IPS DF 4.7 (cell line): ENCODE measurements around the gene LRRC56.

Experiments used
- DNase-seq: peaks from one replicate; pipeline ENCODE4 v3.0.0-alpha.2; 2013; ENCODE audit warnings: low spot score; ENCODE audit errors: extremely low read depth

Gene LRRC56

DNA sequence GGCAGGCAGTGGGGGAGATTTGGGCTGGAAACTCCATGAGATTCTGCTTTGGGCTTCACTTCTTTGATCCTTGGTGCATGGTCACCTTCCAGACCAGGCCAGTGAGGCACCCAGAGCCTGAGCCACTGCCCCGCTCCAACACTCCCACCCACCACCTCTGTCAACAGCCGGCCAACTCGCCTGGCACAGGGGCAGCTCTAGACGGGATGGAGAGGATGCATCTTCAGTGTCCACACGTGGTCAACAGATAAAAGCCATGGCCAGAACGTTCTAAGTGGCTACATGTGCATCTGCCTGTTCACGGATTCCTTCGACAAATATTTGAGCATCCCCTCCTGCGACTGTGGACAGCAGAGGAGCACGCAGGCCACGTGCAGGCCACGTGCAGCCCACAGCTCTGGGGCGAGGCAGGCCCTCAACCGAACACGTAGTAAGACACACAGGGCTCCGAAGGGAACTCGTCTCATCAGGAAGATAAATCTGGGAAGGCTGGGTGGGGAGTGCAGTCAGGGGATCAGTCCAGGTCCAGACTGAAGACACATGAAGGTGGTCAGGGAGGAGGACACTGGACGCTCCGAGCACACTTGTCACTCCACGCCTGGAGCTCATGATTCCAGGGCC is 1.2 kb downstream of the LRRC56 start:
- no peak for DNase-seq

DNA sequence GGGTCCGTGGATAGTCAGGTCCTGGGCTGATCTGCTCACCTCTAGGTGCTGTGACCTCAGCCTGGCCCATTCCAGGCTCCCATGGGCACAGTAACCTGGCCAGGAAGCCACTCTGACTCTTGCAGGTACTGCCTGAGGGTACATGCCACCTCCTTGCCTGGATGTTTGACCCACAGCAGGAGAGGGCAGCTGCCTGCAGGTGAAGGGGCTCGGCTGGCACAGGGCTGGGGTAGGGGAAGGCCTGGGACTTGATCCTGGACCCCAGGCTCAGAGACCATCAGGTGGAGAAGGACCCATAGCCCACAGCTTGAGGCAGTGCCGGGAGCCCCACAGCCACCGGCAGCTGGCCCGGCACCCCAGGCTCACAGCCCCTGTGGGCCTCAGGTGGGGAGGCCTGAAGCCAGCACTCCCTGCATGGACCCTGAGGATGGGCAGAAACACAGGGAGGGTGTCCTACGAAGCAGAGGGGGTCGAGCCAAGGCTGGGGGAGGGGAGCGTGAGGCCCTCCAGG is 2.7 kb downstream of the LRRC56 start:
- DNase-seq: no peak

DNA sequence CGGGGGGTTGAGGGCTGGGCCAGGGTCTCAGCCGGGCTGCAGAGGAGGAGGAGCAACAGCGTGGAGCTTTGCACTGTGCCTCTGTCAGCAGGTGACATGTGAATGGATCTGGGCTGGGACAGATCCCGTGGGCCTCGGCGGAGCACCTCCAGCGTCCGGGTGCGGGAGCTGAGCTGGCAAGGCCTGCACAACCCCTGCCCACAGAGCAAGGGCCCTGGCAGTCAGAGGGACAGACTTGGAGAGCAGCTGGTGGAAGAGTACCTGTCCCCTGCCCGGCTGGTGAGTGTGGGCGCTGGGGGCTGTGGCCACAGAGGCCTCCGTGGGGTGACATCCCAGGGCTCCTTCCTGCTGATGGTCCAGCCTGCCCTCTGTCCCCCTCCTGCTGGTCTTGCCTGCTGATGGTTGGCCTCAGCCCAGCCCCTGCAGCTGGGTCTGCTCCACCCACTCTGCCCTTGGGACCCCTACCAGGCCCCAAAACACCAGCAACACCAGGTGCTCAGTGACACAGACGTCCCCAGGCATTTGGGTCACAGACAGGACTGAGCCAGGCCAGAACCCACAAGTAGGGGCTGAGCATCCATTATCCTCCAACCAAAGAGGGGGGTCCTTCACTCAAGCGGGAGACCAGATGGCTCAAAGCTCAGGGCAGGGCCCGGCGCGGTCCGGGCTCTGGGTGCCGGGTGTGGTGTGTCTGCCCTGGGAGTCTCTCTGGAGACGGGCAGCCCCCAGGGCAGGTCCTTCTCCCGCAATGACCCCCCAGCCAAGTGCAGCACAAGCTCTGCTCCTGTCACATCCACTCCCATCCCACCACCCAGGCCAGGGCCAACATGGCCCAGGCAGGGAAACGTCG is 3.5 kb downstream of the LRRC56 start:
- no peak for DNase-seq

DNA sequence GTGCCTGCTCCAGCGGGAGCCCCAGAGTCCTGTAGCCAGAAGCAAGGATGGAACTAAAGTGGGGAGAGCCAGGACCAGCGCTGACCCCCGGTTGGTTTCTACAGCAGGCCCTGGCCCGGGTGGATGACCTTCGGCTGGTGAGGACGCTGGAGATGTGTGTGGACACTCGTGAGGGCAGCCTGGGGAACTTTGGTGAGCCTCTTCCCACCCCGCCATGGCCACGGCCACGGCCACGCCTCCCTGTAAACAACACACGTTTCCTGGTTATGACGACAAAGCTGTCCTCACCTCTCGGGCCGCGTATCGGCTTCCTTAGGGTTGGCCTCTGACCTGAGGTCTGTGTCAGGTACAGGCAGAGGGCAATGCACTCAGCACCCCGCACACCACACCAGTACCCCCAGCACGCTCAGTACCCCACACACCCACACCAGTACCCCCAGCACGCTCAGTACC is 4.1 kb downstream of the LRRC56 start:
- DNase-seq: no peak

DNA sequence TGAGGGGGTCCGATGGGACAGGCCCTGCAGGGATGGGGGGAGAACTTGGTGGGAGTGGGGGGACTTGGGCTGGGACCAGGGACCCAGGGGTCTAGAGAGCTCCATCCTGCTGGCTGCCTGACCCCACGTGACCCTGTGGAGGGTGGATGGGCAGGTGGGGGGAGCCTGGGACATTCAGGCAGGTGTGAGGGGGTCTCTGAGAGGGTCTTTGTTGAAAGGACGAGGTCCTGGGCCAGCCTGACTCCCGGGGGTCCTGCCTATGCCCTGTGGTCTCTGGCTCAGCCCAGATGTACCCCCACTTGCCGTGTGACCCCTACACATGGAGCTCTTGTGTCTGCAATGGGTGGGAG is 7.5 kb downstream of the LRRC56 start:
- DNase-seq: no peak

DNA sequence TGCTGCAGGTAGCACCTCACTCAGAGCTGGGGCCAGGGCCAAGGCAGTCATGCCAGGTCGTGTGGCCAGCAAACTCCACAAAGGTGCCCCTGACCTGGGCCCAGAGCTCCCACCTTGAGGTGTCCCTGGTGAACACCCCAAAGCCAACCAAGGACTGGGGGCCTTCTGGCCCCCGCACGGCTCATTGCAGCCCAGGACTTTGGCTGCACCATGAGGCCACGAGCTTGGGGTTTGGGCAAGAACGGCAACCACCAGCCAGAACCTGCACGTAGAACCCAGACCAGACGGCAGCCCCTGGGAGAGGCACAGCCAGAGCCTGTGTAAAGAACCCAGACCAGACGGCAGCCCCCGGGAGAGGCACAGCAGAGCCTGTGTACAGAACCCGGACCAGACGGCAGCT is 7.8 kb downstream of the LRRC56 start:
- DNase-seq: no peak

DNA sequence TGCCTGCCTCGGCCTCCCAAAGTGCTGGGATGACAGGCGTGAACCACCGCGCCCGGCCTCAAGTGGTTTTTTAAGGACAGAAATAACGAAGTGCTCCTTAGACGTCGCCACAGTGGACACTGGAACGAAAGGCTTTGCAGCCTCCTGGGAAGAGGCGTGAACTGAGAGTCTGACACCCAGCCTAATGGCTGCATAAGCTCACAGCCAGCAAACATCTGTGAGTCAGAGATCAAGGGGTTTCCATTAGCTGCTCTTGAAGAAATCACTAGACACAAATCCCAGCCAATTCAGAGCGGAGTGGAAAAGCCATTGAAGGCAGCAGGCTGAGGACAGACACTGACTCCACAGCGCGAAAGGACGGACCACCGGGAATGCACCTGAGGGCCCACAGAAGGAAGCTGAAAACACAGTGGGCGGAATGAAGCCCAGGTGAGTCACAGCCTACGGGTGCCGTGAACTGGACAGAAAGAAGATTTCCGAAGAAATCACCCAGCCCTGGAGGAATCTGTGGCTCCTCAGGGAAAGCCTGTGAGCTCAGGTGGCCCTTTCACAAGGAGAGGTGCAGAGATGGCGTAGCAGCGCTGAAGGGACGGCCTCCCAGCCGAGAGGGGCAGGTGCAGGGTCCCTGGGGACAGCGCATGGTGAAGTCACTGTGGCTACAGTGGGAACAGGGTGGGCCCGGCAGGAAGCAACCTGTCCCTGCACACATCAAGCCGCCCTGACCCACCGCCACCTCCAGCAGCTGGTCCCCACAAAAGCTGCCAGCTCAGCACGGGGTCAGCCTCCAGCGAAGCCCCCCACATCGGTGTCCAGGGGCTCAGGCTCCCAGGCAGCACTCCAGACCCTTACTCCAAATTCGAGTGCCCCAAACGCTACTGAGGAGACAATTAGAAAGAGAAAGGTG is 11.6 kb downstream of the LRRC56 start:
- DNase-seq: no peak

DNA sequence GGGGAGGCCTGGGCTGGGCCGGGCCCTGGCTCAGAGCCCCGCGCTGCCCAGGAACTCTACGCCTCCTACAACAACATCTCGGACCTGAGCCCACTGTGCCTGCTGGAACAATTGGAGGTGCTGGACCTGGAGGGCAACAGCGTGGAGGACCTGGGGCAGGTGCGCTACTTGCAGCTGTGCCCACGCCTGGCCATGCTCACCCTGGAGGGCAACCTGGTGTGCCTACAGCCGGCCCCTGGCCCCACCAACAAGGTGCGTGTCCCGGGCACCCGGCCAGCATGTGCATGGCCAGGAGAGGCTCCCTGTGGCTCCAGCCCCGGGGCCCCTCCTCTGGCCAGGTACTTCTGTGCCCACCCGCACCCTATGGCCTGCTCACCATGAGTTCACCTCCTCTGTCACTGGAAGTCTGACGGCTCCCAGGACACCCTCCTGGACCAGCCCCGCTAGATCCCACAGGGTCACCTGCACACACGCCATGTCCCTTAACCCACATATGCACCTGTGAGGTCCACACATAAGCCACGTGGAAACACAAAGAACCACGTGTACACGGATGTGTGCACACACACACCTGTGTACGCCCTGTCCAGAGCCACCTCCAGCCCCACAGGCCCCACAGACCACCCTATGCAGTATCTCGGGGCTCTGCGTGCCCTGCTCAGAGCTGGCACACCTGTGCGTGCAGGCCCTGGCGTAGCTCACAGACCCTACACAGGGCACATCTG is 12.9 kb downstream of the LRRC56 start:
- DNase-seq: no peak

DNA sequence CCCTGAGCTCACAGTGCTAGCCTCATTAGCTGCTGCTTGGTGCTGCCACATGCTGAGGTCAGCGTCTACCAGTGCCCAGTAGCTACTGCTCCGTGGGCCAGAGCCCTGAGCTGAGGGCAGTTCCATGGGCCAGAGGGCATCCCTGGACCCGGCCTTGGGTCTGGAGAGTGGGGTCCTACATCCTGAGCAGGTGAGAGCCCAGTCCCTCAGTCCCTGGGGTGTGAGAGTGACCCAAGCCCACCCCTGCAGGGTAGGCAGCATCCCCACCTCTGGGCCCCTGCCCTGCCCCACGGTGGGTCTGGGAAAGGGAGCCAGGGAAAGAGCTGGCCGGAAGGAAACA is 13.4 kb downstream of the LRRC56 start:
- DNase-seq: no peak

DNA sequence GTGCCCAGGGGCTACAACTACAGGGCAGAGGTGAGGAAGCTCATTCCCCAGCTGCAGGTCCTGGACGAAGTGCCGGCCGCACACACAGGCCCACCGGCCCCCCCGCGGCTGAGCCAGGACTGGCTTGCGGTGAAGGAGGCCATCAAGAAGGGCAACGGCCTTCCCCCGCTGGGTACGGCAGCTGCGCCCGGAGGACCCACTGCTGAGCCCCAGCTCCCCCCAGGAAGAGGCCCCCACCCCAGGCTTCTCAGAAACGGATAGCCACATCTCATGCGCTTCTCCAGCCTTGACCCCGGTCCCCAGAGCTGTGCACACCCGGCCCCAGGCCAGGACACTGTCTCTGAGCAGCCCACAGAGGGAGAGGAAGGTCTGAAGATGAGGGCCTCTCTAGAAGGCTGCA is 13.8 kb downstream of the LRRC56 start:
- DNase-seq: no peak

DNA sequence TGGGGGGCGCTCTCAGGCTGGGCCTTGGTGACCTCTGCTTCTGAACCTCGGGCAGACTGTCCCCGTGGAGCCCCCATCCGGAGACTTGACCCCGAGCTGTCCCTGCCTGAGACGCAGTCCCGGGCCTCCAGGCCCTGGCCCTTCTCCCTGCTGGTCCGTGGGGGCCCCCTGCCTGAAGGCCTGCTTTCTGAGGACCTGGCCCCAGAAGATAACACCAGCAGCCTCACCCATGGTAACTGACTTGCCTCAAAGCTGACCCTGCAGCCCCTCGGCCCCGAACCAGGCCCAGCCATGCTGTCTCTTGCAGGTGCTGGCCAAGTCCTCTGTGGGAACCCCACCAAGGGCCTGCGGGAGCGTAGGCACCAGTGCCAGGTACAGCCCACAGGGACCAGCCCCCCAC is 14.3 kb downstream of the LRRC56 start:
- no peak for DNase-seq

DNA sequence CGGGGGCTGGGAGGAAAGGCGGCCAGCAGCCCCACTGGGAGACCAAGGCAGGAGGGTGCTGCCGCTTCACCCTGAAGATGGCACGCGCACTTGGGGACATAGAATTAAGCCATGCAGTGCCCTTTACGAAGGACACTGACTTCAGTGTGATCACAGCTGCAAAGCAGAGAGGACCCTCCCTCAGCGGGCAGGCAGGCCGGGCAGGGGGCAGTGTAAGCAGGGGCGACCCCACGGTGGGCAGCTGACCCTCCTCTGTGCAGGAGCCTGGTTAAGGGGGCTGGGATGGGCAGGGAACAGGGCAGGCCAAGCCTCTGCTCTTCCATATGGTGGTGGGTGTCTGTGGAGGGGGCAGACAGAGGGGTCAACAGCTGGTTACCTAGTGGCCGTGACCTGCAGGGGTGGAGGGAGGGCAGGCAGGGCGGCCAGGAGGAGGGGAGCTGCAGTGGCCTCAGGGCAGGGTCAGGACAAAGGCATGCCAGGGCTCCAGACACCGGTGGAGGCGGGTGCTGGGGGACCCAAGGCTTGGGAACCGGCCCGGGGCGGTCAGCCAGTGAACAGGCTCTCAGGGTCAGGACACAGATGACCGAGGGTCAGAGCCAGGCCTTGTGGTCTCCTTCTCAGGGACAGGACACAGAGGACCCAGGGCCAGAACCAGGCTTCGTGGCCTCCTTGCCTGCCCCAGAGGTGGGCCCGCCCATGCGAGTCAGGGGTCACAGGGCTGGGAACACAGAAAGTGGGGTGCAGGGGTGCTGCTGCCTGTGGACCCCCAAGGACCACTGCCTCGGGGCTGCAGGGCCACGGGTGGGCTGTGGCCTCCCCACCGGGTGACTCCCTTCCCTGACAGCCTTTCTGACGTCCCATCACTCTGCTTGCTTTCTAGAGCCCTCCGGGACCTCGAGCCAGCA is 16.0 kb downstream of the LRRC56 start:
- no peak for DNase-seq

DNA sequence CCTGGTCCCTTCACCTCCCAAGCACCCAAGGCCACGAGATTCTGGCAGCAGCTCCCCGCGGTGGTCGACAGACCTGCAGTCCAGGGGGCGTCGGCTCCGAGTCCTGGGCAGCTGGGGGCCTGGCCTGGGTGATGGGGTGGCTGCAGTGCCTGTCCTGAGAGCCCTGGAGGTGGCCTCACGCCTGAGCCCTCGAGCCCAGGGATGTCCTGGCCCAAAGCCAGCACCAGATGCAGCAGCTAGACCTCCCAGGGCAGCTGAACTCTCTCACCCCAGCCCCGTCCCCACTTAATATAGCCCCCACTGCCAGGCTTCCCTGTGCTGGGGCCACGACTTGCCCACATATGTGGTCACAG is 16.6 kb downstream of the LRRC56 start:
- no peak for DNase-seq

DNA sequence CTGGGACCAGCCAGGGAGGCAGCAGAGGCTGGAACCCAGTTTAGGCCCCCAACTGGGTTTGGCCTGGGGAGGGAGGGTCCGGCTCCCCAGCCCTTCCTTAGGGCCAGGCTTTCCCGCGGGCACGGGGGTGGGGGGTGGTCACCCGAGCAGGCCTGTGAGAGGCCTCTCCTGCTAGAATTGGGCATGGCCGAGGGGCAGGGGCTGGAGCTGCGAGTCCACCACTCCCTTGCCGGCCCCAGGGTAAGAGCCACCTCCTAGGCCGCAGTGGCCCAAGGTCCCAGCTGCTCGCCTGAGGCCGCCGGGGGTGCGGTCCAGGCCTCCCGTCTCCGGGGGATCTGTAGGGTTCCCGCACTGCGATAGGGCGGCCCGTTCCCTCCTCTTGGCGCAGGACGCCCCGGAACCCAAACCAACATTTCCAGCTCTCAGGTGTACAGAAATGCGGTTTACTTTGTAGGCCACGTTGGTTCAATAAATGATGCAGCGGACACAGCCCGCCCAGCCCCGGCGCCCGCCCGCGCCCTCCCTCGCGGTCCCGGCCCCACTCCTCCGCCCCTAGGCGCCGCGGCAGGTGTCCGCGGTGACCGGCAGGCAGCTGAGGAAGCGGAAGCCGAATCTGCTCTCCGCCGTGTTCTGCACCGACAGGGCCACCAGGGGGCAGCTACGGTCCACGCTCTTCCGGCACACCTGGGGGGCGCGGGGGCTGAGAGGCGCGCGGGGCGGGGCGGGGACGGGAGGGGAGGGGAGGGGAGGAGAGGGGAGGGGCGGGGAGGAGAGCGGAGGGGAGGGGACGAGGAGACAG is 17.3 kb downstream of the LRRC56 start:
- DNase-seq: no peak

DNA sequence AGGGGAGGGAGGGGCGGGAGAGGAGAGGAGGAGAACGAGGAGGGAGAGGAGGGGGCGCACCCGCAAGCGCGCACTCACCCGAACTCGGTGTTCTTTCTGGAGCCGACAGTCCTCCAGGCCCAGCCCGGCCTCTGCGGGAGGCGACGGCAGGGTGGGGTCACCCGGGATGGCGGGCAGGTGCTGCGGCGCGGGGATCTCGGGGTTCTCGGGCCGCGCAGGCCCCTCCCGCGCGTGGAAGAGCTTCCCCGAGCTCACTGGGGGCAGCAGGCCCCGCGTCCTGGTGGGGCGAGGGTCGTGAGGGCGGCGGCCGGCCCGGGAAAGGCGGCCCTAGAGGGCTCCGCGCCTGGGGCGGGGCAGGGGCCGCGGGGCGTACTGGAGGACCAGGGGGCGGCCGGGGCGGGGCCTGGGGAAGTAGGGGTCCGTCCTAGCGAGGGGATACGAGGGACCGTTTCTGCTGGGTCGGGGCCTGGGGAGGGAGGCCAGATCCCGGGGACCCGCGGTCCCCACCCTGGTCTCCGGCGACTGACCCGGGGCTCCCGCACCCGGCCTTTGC is 18.0 kb downstream of the LRRC56 start:
- DNase-seq: no peak

DNA sequence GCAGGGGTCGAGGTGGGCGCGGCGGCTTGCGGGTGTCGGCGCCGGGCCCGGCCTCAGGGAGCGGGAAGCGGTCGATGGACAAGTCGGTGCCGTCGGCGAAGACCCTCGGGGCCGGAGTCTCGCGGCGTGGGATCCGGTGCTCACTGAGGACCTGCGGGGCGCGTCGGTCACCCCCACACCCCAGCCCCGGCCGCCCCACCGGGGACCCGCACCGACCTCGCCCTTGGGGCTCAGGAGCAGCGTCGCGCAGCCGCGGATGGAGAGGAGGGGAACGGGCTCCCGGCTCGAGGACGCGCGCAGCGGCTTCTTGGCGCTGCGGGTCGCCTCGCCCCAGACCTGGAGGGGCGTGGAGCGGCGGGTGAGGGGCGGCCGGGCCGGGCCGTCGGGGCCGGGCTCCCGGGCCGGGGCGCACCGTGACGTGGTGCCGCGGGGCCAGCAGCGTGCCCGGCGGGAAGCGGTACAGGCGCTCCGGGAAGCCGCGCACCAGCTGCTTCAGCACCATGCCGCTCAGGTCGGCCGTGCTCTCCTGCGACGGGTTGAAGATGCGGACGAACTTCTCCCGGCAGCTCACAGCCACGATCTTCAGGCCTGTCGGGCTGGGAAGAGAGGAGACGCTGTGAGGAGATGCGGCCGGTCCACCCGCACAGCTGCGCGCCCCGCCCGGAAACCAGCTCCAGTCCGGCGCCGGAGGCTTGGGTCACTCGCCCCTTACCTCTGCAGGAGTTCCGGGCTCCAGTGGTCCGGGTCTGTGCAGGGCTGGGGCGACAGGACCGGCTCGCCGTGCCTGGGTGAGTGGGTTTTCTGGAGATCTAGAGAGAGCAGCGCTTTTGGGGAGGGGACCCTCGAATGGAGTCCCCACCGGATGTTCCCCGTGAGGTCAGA is 18.7 kb downstream of the LRRC56 start:
- no peak for DNase-seq

DNA sequence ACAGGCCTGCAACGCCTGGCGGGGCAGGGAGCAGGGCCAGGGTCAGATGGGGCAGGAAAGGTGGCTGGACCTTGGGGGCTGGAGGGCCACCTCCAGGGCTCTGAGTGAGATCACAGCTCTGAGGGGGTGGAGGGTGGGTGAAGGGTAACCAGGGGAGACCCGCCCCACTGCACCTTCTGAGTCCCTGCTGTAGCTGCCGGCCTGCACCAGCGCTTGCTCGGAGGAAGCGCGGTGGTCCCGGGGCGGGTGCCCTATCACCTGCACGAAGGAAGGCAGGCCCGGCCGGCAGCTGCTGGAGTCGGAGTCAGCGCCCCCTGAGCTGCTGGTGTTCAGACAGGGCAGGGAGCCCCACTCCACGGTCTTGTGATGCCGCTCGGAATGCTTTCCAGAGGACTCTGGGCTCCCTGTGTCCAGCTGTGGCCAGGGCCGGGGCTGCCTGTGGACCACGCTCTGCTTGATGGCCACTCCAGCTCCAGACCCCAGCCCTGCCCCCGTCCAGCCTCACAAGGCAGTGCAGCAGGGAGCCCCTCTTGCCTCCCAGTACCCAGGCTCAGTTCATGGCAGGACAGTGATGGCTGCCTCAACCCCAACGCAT is 19.4 kb downstream of the LRRC56 start:
- no peak for DNase-seq
